Neural cell (in vitro differentiated cells): ENCODE results near the gene NLRP11.

ENCODE experiments used
- CTCF ChIP-seq: fragments of 450-650 bp; IDR thresholded peaks from 2 replicates; pipeline ENCODE4 v1.5.1; 2014; ENCODE audit warnings: antibody characterized with exemption, mild to moderate bottlenecking, moderate library complexity; ENCODE audit not compliant: poor library complexity, severe bottlenecking
- EP300 ChIP-seq: fragments of 450-650 bp; conservative IDR thresholded peaks from 2 replicates; pipeline ENCODE4 v1.6.1; 2014; ENCODE audit warnings: antibody characterized with exemption, mild to moderate bottlenecking, moderate library complexity; ENCODE audit not compliant: poor library complexity, severe bottlenecking
- EZH2 ChIP-seq: fragments of 200-600, 300-800 bp; shearing (Covaris generic), sonication (generic); IDR thresholded peaks from 2 replicates; pipeline ENCODE4 v1.6.1; 2014; ENCODE audit warnings: antibody characterized with exemption, low read length, borderline replicate concordance, mild to moderate bottlenecking; ENCODE audit not compliant: insufficient read depth, poor library complexity, severe bottlenecking
- MXI1 ChIP-seq: fragments of 450-650 bp; conservative IDR thresholded peaks from 2 replicates; pipeline ENCODE4 v1.6.1; 2014; ENCODE audit warnings: antibody characterized with exemption, mild to moderate bottlenecking; ENCODE audit not compliant: poor library complexity, severe bottlenecking
- POLR2AphosphoS5 ChIP-seq: IDR thresholded peaks from 2 replicates; pipeline ENCODE4 v1.6.1; 2012
- RAD21 ChIP-seq: fragments of 450-650 bp; conservative IDR thresholded peaks from 2 replicates; pipeline ENCODE4 v1.6.1; 2014; ENCODE audit warnings: antibody characterized with exemption, mild to moderate bottlenecking, moderate library complexity
- REST ChIP-seq: IDR thresholded peaks from 2 replicates; pipeline ENCODE4 v1.6.1; 2012; ENCODE audit warnings: borderline replicate concordance
- SMC3 ChIP-seq: fragments of 450-650 bp; conservative IDR thresholded peaks from 2 replicates; pipeline ENCODE4 v1.6.1; 2014; ENCODE audit warnings: antibody characterized with exemption, mild to moderate bottlenecking, moderate library complexity; ENCODE audit not compliant: poor library complexity
- TAF1 ChIP-seq: IDR thresholded peaks from 2 replicates; pipeline ENCODE4 v1.6.1; 2012; ENCODE audit warnings: low read depth

GRCh38 chr19:55866521-55866920 lies 34.7 kb upstream of the NLRP11 start:
- TF ChIP-seq POLR2AphosphoS5 (no peak), CTCF (no peak), RAD21 (no peak), EZH2 (no peak), TAF1 (no peak), EP300 (no peak), SMC3 (no peak), REST (no peak), MXI1 (no peak)
